ENCODE results near the gene TTC8. TPM values are rescaled to one million over a fixed set of nuclear protein-coding genes. Genes with fewer than 3 reads are reported as not detected.

The TTC8 gene
- polyA plus RNA-seq, 1 of the 3 experiments (the other 2 are of a cell fraction), result 51.6 TPM

DNA sequence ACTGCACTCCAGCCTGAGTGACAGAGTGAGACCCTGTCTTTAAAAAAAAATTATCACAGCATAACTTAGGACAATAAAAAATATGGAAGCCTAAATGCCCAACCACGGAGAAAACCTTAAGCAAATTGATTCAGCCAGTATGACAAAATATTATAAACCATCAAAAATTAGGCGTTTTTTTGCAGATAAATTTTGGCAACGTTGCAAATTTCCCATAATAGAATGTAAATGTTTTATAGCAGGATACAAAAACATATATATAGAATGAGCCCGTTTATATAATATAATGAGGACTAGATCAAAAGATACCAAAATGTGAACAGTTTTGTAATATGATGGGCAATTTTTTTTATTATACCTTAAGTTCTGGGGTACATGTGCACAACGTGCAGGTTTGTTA lies 24.9 kb upstream of the TTC8 start:
- ChIA-PET CTCF (no interaction called here), POLR2A (no interaction called here)
- 60% methylated on average over 5 of the region's 5 CpGs for WGBS (ENCODE audit: low lambda C conversion rate)
- H3K9ac ChIP-seq, result no peak overlapping the region
- DNase-seq, result no peak
- H3K4me1 ChIP-seq (ENCODE audit: control insufficient read depth in 1 of 2, insufficient read depth in 2 of 2, low read depth in 1 of 2, low read length in 1 of 2), result no peaks in the 10 kb centered on the region; a peak in 1 of 4 replicates
- H3K36me3 ChIP-seq (replicated peaks in 1 of 2; ENCODE audit: control insufficient read depth in 1 of 2, insufficient read depth in 2 of 2, low read length in 1 of 2), result no peaks in the 10 kb centered on the region
- H3K9me2 ChIP-seq, result no peaks in the 10 kb centered on the region
- TF ChIP-seq TCF12 (IDR thresholded peaks at IDR 0.05), result no peak
- TF ChIP-seq NFIC (IDR thresholded peaks at IDR 0.05; ENCODE audit: borderline replicate concordance), result no peak
- no peak for TF ChIP-seq EP300 (IDR thresholded peaks at IDR 0.05; ENCODE audit: borderline replicate concordance in 1 of 2, low read depth in 1 of 2, low read length in 1 of 2)
- TF ChIP-seq, protein P1, sequence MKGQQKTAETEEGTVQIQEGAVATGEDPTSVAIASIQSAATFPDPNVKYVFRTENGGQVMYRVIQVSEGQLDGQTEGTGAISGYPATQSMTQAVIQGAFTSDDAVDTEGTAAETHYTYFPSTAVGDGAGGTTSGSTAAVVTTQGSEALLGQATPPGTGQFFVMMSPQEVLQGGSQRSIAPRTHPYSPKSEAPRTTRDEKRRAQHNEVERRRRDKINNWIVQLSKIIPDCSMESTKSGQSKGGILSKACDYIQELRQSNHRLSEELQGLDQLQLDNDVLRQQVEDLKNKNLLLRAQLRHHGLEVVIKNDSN (IDR thresholded peaks at IDR 0.05; ENCODE audit: borderline replicate concordance, low read depth), result no peak
- TF ChIP-seq EZH2phosphoT487 (IDR thresholded peaks at IDR 0.05; ENCODE audit: borderline replicate concordance, low read depth), result no peak
- no peak for TF ChIP-seq JUND (IDR thresholded peaks at IDR 0.05)
- TF ChIP-seq IRF3 (IDR thresholded peaks at IDR 0.05; ENCODE audit: low read depth, low read length), result no peak
- TF ChIP-seq CHD2 (IDR thresholded peaks at IDR 0.05; ENCODE audit: low read length, partially characterized antibody), result no peak
- no peak for TF ChIP-seq MAX (IDR thresholded peaks at IDR 0.05; ENCODE audit: low read depth)
- no peak for TF ChIP-seq ELF1 (IDR thresholded peaks at IDR 0.05)
- no peak for TF ChIP-seq MXI1 (IDR thresholded peaks at IDR 0.05; ENCODE audit: low read depth, low read length)
- TF ChIP-seq, protein P2, sequence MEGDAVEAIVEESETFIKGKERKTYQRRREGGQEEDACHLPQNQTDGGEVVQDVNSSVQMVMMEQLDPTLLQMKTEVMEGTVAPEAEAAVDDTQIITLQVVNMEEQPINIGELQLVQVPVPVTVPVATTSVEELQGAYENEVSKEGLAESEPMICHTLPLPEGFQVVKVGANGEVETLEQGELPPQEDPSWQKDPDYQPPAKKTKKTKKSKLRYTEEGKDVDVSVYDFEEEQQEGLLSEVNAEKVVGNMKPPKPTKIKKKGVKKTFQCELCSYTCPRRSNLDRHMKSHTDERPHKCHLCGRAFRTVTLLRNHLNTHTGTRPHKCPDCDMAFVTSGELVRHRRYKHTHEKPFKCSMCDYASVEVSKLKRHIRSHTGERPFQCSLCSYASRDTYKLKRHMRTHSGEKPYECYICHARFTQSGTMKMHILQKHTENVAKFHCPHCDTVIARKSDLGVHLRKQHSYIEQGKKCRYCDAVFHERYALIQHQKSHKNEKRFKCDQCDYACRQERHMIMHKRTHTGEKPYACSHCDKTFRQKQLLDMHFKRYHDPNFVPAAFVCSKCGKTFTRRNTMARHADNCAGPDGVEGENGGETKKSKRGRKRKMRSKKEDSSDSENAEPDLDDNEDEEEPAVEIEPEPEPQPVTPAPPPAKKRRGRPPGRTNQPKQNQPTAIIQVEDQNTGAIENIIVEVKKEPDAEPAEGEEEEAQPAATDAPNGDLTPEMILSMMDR (IDR thresholded peaks at IDR 0.05), result no peak
- no peak for TF ChIP-seq ZBTB33 (IDR thresholded peaks at IDR 0.05; ENCODE audit: borderline replicate concordance, low read depth)
- TF ChIP-seq YY1 (IDR thresholded peaks at IDR 0.05; ENCODE audit: low read depth), result no peak
- no peak for TF ChIP-seq SMC3 (IDR thresholded peaks at IDR 0.05; ENCODE audit: low read depth, low read length)
- TF ChIP-seq, protein P3, sequence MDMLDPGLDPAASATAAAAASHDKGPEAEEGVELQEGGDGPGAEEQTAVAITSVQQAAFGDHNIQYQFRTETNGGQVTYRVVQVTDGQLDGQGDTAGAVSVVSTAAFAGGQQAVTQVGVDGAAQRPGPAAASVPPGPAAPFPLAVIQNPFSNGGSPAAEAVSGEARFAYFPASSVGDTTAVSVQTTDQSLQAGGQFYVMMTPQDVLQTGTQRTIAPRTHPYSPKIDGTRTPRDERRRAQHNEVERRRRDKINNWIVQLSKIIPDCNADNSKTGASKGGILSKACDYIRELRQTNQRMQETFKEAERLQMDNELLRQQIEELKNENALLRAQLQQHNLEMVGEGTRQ (IDR thresholded peaks at IDR 0.05; ENCODE audit: borderline replicate concordance, low read depth, low read length), result no peak
- no peak for TF ChIP-seq NRF1 (IDR thresholded peaks at IDR 0.05; ENCODE audit: low read depth, low read length)
- TF ChIP-seq FOSL2 (IDR thresholded peaks at IDR 0.05; ENCODE audit: borderline replicate concordance, low read depth), result no peak
- H3K27ac ChIP-seq (ENCODE audit: low read depth in 2 of 2, low read length in 1 of 2), result no peak overlapping the region
- H3K27me3 ChIP-seq (ENCODE audit: insufficient read depth), result no peaks in the 10 kb centered on the region
- no peak overlapping the region for H2AFZ ChIP-seq (ENCODE audit: low read depth)
- no peak overlapping the region for H3K4me3 ChIP-seq (ENCODE audit: low read depth in 2 of 2, low read length in 1 of 2)
- H3K4me2 ChIP-seq, result no peak overlapping the region
- H4K20me1 ChIP-seq (ENCODE audit: insufficient read depth), result no peaks in the 10 kb centered on the region
- no peaks in the 10 kb centered on the region for H3K79me2 ChIP-seq (ENCODE audit: insufficient read depth)
- H3K9me3 ChIP-seq, result no peaks in the 10 kb centered on the region
- no peaks in the 10 kb centered on the region for H3F3A ChIP-seq (replicated peaks; ENCODE audit: insufficient read depth)

All from SK-N-SH (cell line).